PFSK-1 (cell line): ENCODE results near the gene NMB.

Experiments
- FOXP2 ChIP-seq: optimal IDR thresholded peaks from 2 replicates; pipeline ENCODE3; 2011; ENCODE audit warnings: borderline replicate concordance, control low read depth, inconsistent platforms; ENCODE audit not compliant: insufficient read depth; ENCODE audit errors: extremely low read length, extremely low read depth
- POLR2AphosphoS5 ChIP-seq: IDR thresholded peaks from 2 replicates; pipeline ENCODE4 v1.6.1; 2012; ENCODE audit warnings: low read depth, mild to moderate bottlenecking, control low read depth, low read length, moderate library complexity
- REST ChIP-seq, 2 experiments: IDR thresholded peaks; 2 replicates each; pipeline versions ENCODE4 v1.6.1 to v1.8.0; 2011 to 2012; ENCODE audit warnings: low read depth in 2 of 2, low read length in 2 of 2, control low read depth in 1 of 2, inconsistent platforms in 1 of 2, mild to moderate bottlenecking in 1 of 2, moderate library complexity in 1 of 2; ENCODE audit not compliant: insufficient read depth in 1 of 2
- SIN3A ChIP-seq: IDR thresholded peaks from 2 replicates; pipeline ENCODE4 v1.6.1; 2012; ENCODE audit warnings: mild to moderate bottlenecking, low read length, moderate library complexity, borderline replicate concordance; ENCODE audit not compliant: insufficient read depth
- TAF1 ChIP-seq: IDR thresholded peaks from 2 replicates; pipeline ENCODE4 v1.6.1; 2012; ENCODE audit warnings: low read length, control low read depth, borderline replicate concordance; ENCODE audit not compliant: insufficient read depth

GRCh38 chr15:84671211-84671610 is 13.2 kb upstream of the NMB start:
- TF ChIP-seq REST (IDR thresholded peaks at IDR 0.05; ENCODE audit: insufficient read depth in 1 of 2, low read depth in 2 of 2, low read length in 2 of 2) (no peak), POLR2AphosphoS5 (no peak), SIN3A (no peak), FOXP2 (no peak), TAF1 (no peak)
